HUES6 (cell line): ENCODE measurements around the gene PIGX.
"Not testable (repeated sequence)": the region's sequence is repeated elsewhere in the genome, so short reads cannot be mapped to it uniquely, and the experiment has no call there.

Experiments
- H3K27ac ChIP-seq: 2 replicates; pipeline ENCODE4 v1.7.0; 2013; ENCODE audit warnings: low read depth, mild to moderate bottlenecking, low read length, inconsistent platforms
- H3K27me3 ChIP-seq: 2 replicates; pipeline ENCODE4 v1.6.1; 2013; ENCODE audit warnings: low read length; ENCODE audit not compliant: control insufficient read depth, insufficient read depth
- H3K36me3 ChIP-seq: 2 replicates; pipeline ENCODE4 v1.6.1; 2013; ENCODE audit warnings: low read length; ENCODE audit not compliant: control insufficient read depth, insufficient read depth
- H3K4me1 ChIP-seq: 2 replicates; pipeline ENCODE4 v1.6.1; 2013; ENCODE audit warnings: low read length; ENCODE audit not compliant: control insufficient read depth, insufficient read depth
- H3K4me3 ChIP-seq: 2 replicates; pipeline ENCODE4 v1.5.1; 2013; ENCODE audit warnings: low read depth, low read length
- H3K9ac ChIP-seq: one replicate; pipeline ENCODE4 v1.6.1; 2013; ENCODE audit warnings: mild to moderate bottlenecking, low read length
- H3K9me3 ChIP-seq: 2 replicates; pipeline ENCODE4 v1.6.1; 2013; ENCODE audit warnings: low read depth, low read length; ENCODE audit not compliant: control insufficient read depth, insufficient read depth

The PIGX gene

DNA sequence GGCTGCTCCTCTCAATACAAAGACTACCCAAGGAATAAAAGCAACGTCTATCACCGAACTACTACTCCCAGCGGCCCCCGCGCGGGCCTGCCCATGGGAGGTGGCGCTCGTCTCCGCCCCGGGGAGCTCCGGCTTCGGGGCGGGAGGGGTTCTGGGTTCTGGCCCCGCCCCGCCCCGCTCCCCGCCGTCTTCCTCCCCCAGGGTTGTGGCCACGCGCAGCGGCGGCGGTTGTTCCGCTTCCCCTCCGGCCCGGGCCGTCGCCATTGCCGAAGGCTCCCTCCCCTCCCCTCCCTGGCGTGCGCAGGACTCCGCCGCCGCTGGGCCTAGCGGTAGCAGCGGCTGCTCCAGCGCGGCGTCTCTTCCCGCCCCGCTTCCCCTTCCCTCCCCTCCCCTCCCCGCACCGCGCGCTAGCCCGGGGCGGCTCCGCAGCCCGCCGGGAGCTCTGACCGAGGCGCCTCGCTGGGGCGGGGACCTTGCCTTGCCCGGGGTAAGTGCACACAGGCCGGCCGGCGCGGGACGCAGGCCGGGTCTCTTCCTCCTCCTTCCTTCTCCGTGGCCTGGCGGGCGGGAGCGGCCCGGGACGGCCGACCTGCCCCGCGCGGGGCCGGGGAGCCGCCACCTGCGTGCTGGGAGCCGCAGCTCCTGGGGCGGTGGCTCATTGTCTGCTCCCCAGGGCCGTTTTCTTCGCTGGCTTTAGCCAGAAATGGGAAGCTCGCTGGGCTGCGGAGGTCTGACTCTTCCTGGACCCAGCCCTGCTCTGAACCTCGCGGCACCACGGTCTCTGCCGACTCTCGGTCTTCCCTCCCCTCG lies 27.7 kb downstream of the PIGX start, which contains the start of gene PAK2:
Gene PAK2, plus strand, starts transcription at position 187 of the 810 bp plus-strand sequence. CDS start 42,790 bp downstream, outside the sequence.
- Histone ChIP-seq H3K9ac (peak within 1 kb of the TSS; percentile 92), H3K27me3 (no peaks in the 10 kb centered on the region), H3K27ac (peak within 1 kb of the TSS; percentile 95), H3K4me3 (peak within 1 kb of the TSS; percentile 79), H3K4me1 (peaks cover 9% of the 10 kb centered on the region; the same call in 1 of the 2 replicates), H3K9me3 (no peaks in the 10 kb centered on the region), H3K36me3 (0 out of 2 replicates have a peak, but pooled peaks cover 2% of the 10 kb centered on the region)

DNA sequence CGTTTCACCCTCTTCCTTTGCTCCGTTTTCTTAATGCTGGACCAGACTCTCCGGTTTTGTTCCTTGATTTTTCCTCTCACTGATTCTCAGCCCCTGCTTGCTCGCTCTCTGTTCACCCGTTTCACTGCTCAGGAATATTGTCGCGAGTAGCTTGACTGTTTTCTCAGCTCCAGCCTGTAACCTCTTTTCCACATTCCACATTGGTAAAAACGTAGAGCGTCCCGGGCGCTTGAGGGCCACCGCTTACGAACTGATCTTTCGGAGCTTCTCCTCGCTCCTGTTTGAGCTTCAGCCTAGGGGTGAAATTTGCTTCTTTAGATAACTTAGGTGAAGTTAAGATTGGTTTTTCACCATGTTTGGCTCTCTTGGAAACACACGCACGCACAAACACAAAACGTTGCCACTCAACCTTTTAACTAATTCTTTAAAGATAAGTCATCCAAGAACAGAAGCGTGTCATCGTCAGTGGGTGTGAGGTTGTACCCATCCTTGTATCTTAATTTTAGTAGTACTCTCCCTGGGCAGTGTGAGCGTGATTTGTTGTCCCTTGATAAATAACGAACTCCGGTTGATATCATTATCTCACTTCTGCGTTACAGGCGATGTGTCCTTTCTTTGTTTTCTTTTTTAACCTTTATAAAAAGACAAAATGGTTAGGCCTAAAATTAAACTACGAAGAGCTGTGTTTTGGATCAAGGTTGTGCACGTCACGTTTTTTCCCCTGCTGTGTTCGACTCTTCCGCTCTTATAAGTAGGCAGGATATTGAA lies 28.5 kb downstream of the PIGX start:
- Histone ChIP-seq H3K27ac (peak overlapping the region; percentile 95), H3K4me1 (peaks cover 9% of the 10 kb centered on the region; the same call in 1 of the 2 replicates)

DNA sequence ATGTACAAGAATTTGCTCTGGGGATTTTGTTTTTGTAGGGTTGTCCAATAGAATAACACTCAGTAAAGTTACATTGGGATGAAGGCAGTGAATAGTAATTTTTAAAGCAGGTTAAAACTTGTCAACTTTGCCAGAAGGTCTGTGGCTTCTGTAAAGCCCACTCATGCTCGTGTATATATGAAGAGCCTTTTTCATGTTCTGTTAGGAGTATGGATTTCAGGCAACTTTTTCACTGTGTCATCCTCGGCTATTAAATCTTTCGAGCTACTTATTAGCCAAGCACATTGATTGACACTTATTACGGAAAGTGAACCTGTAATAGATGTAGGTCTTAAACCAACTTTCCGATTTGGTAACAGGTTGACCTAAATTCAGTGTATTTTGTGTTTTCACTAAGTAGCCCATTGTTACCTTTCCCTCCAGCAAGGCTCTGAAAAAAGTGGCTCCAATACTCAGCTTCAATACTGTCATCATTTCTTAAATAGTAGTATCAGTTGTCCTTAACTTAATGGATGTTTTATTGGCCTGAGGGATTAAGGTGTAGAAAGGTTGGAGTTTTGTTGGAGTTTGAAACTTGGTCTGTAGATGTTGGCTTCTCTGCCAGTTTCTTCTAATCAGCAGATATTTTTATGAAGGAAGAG lies 29.2 kb downstream of the PIGX start:
- H3K9ac ChIP-seq = peak overlapping the region; percentile 92
- peak overlapping the region; percentile 79 for H3K4me3 ChIP-seq
- H3K27me3 ChIP-seq = no peaks in the 10 kb centered on the region
- peaks cover 9% of the 10 kb centered on the region; the same call in 1 of the 2 replicates for H3K4me1 ChIP-seq
- H3K27ac ChIP-seq = no peak overlapping the region
- H3K9me3 ChIP-seq = no peaks in the 10 kb centered on the region
- no peaks in the 10 kb centered on the region for H3K36me3 ChIP-seq

More for the DNA sequence above, 28.5 kb downstream of the PIGX start:
- Histone ChIP-seq H3K9me3 (no peaks in the 10 kb centered on the region), H3K27me3 (no peaks in the 10 kb centered on the region), H3K9ac (peak overlapping the region; percentile 92), H3K4me3 (peak overlapping the region; percentile 79), H3K36me3 (no peaks in the 10 kb centered on the region)

DNA sequence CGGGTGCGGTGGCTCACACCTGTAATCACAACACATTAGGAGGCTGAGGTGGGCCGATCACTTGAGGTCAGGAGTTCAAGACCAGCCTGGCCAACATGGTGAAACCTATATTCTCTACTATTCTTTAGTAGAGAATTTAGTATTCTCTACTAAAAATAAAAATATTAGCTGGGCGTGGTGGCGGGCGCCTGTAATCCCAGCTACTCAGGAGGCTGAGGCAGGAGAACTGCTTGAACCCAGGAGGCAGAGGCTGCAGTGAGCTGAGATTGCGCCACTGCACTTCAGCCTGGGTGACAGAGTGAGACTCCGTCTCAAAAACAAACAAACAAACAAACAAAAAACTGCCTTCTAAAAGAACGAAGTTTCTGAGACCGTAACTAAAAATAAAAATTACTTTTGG lies 31.4 kb downstream of the PIGX start:
- not testable (repeated sequence) for H3K27me3 ChIP-seq, H3K27ac ChIP-seq, H3K36me3 ChIP-seq, H3K9ac ChIP-seq, H3K9me3 ChIP-seq, H3K4me1 ChIP-seq, H3K4me3 ChIP-seq

DNA sequence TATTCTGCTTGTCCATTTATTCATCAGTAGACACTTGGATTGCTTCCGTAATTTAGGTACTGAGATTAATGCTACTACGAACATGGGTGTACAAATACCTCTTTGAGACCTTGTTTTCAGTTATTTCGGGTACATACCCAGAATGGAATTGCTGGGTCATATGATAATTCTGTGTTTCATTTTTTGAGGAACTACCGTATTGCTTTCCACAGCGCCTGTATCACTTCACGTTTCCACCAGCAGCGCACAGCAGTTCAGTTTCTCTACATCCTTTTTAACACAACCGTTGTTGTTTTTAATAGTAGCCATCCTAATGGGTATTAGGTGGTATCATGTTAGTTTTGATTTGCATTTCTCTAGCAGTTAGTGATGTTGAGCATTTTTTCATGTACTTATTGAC lies 36.9 kb downstream of the PIGX start:
- no peak overlapping the region for H3K4me3 ChIP-seq

DNA sequence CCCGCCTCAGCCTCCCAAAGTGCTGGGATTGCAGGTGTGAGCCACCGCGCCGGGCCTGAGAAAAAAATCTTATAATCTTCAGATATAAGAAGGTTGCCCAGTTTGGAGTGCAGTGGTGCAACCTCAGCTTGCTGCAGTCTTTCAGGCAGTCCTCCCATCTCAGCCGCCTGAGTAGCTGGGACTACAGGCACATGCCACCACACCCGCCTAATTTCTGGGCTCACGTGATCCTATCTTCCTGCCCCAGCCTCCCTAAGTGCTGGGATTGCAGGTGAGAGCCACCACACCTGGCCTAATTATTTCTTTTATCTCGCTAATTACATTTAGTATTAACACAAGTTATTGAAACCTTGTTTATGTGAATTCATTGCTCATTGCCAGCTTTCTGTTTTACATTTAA lies 41.0 kb downstream of the PIGX start:
- Histone ChIP-seq H3K27me3 (no peaks in the 10 kb centered on the region), H3K4me3 (no peak overlapping the region), H3K9ac (no peak overlapping the region), H3K36me3 (peaks cover 70% of the 10 kb centered on the region), H3K27ac (no peak overlapping the region), H3K9me3 (peaks cover 51% of the 10 kb centered on the region), H3K4me1 (no peaks in the 10 kb centered on the region)

More for the DNA sequence above, 36.9 kb downstream of the PIGX start:
- Histone ChIP-seq H3K36me3 (peaks cover 39% of the 10 kb centered on the region), H3K4me1 (no peaks in the 10 kb centered on the region), H3K9me3 (peaks cover 18% of the 10 kb centered on the region; the same call in 1 of the 2 replicates), H3K27me3 (no peaks in the 10 kb centered on the region), H3K9ac (no peak overlapping the region), H3K27ac (no peak overlapping the region)

DNA sequence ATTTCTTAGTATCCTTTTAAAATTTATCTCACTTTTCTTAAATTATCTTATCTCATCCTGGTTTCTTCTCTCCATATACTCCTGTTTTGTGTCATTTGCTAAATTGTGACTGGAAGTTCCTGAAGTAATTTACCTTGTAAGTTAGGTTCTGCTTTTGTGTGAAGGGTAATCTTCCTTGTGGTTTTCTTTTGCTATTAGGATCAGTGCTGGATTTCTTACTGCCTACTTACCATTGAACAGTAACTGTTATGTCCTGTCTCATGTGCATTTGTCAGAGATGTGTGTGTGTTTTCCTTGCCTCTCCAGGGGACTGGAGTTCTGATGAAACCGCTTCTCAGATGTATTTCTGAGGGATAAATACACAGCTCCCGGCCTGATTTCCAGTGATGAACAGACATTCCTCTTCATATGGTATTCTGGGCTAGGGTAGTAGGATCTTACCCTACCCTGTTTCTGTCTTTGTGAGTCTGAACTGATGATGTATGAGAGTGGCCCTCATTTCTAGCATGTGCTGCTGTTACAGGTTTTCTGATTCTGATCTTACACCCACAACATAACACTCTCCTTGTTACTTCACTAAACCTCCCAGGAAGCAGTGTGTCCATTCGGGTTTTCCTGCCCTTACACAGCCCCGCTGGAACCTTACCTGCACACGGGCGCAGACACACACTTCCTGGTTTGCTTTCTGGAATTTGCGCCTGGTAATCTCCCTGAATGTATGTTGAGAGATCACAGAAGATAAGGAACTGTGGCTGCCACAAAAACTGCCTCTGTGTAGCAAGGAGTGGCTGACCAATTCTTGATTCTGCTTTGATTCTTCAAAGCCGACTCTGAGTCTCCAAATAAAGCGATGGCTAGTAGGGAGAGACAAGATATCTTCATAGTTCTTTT lies 42.2 kb downstream of the PIGX start:
- H3K9ac ChIP-seq = no peak overlapping the region
- H3K4me3 ChIP-seq = no peak overlapping the region
- no peaks in the 10 kb centered on the region for H3K4me1 ChIP-seq
- peaks cover 49% of the 10 kb centered on the region for H3K9me3 ChIP-seq
- H3K27me3 ChIP-seq = no peaks in the 10 kb centered on the region
- H3K36me3 ChIP-seq = peaks cover 61% of the 10 kb centered on the region
- H3K27ac ChIP-seq = no peak overlapping the region

DNA sequence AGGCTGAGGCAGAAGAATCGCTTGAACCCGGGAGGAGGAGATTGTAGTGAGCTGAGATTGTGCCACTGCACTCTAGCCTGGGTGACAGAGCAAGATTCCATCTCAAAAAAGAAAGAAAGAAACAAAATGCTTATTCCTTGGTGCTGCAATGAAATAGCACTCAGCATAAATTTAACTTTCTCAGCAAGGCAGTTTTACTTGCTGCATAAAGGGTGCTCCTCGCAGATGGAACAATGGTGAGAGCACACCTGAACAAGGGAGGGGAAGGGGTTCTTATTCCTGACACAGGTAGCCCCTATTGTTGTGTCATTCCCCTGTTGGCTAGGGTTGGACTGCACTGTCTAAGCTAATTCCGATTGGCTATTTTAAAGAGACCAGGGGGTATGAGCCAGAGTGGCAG lies 44.6 kb downstream of the PIGX start:
- H3K9me3 ChIP-seq = peaks cover 58% of the 10 kb centered on the region
- H3K27me3 ChIP-seq = no peaks in the 10 kb centered on the region
- no peak overlapping the region for H3K4me3 ChIP-seq
- no peak overlapping the region for H3K27ac ChIP-seq
- H3K9ac ChIP-seq = no peak overlapping the region
- no peaks in the 10 kb centered on the region for H3K4me1 ChIP-seq
- peaks cover 55% of the 10 kb centered on the region for H3K36me3 ChIP-seq

DNA sequence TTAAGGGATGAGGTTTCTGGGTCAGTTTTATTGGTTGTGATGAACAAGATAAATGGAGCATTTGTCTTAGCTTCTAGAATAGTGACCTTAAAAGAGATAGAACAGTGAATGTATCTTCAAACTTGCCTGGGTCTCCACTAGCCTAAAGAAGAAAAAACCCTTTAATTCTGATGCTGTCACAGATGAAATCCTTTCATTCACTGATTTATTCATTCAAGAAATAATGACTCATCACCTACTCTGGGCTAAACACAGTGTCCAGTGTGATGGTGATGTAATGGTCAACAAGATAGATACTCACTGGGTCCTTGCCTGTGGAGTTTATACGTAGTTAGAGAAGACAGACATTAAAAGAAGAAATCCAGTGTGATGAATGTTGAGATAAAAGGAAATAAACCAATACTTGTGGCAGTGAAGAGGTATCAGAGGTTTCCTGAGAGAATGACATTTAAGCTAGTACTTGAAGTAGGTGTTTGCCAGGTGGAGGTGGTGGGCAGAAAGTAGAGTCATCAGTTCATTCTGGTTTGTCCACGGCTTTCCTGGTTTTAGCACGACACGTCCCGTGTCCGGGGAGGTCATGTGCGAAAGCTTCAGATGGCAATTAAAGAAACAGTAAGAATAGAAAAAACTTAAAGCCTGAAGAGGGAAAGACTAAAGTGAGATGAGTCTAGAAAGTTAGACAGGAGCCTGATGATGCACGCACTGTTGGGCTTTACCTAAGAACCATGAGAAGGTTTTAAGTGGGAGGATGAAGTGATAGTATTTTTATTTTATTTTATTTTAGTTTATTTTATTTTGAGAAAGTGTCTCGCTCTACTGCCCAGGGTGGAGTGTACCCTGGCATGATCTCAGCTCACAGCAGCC lies 45.9 kb downstream of the PIGX start:
- Histone ChIP-seq H3K4me3 (no peak overlapping the region), H3K4me1 (no peaks in the 10 kb centered on the region), H3K9me3 (peaks cover 56% of the 10 kb centered on the region), H3K9ac (no peak overlapping the region), H3K27me3 (no peaks in the 10 kb centered on the region), H3K36me3 (peaks cover 53% of the 10 kb centered on the region), H3K27ac (no peak overlapping the region)
